Lower lobe of right lung (tissue), 2 donors: ENCODE data around the gene FSTL4. TPM values are rescaled to one million over a fixed set of nuclear protein-coding genes. Genes with fewer than 3 reads are reported as not detected.

Source experiments
- ATAC-seq, 2 donors: fragments of 200-7000 bp; cut with Tn5 transposase; one replicate each; pipeline ENCODE4 v1.9.1; 2020 to 2022; ENCODE audit warnings: mild to moderate bottlenecking in 2 of 2, moderate library complexity in 2 of 2
- DNase-seq: peaks from one replicate; pipeline ENCODE4 v3.0.0-alpha.2; 2020
- H3K27ac ChIP-seq: fragments of 200-600 bp; one replicate; pipeline ENCODE4 v1.8.0; 2022
- H3K27me3 ChIP-seq: fragments of 200-600 bp; one replicate; pipeline ENCODE4 v1.8.0; 2022; ENCODE audit warnings: low read depth
- H3K36me3 ChIP-seq: fragments of 200-600 bp; one replicate; pipeline ENCODE4 v1.8.0; 2022; ENCODE audit warnings: mild to moderate bottlenecking
- H3K4me1 ChIP-seq: fragments of 200-600 bp; one replicate; pipeline ENCODE4 v1.8.0; 2022
- H3K4me3 ChIP-seq: fragments of 200-600 bp; one replicate; pipeline ENCODE4 v1.8.0; 2022; ENCODE audit warnings: mild to moderate bottlenecking
- H3K9me3 ChIP-seq: fragments of 200-600 bp; one replicate; pipeline ENCODE4 v1.8.0; 2022
- CTCF ChIP-seq: fragments of 200-600 bp; IDR thresholded peaks from one replicate; pipeline ENCODE4 v1.8.0; 2022; ENCODE audit warnings: antibody characterized with exemption, mild to moderate bottlenecking
- intact Hi-C: fragments of 100-400 bp; cut with DNase I; formaldehyde crosslinking; loops from one replicate; pipeline ENCODE4 v1.11.0; 2022
- total RNA-seq: library from RNA; stranded (reverse); fragmentation: NEBNext Ultra II Directional; extraction: Animal tissue kit (Norgen Biotek cat#: 25700); gene quantifications from one replicate; pipeline ENCODE4 v1.2.1, GENCODE V29; 2021
- donor health status: DM: no; HTN: yes; CAD: no; lungs with severe emphysema.

FSTL4 gene
- total RNA-seq, 1 donor from 2014 or later = 1.9 TPM

GRCh38 chr5:133440467-133441115 lies 171.8 kb downstream of the FSTL4 start:
- Histone ChIP-seq H3K36me3 (no peaks in the 10 kb centered on the region), H3K27ac (no peak overlapping the region), H3K4me3 (no peak overlapping the region), H3K9me3 (no peaks in the 10 kb centered on the region), H3K27me3 (no peaks in the 10 kb centered on the region), H3K4me1 (no peaks in the 10 kb centered on the region)
- DNase-seq = no peak
- no peak for ATAC-seq
- intact Hi-C loops = no loop called here
- no peak for TF ChIP-seq CTCF

- Histone ChIP-seq H3K27ac (no peak overlapping the region), H3K4me1 (no peaks in the 10 kb centered on the region), H3K4me3 (no peak overlapping the region), H3K9me3 (no peaks in the 10 kb centered on the region), H3K27me3 (no peaks in the 10 kb centered on the region), H3K36me3 (no peaks in the 10 kb centered on the region)
- DNase-seq (no peak), ATAC-seq (no peak)
- intact Hi-C loops = no loop called here
- no peak for TF ChIP-seq CTCF
Observed at GRCh38 chr5:133439859-133440258, 172.5 kb downstream of the FSTL4 start.

GRCh38 chr5:133438487-133438886 lies 173.9 kb downstream of the FSTL4 start:
- intact Hi-C loops = no loop called here
- no peaks in the 10 kb centered on the region for H3K36me3 ChIP-seq
- H3K27ac ChIP-seq = no peak overlapping the region
- no peaks in the 10 kb centered on the region for H3K4me1 ChIP-seq
- H3K4me3 ChIP-seq = no peak overlapping the region
- TF ChIP-seq CTCF = no peak
- no peak for DNase-seq
- H3K9me3 ChIP-seq = no peaks in the 10 kb centered on the region
- H3K27me3 ChIP-seq = no peaks in the 10 kb centered on the region
- ATAC-seq = no peak

GRCh38 chr5:133434336-133434735 lies 178.0 kb downstream of the FSTL4 start:
- intact Hi-C loops = no loop called here
- DNase-seq (no peak), ATAC-seq (no peak)
- no peaks in the 10 kb centered on the region for H3K9me3 ChIP-seq
- no peak overlapping the region for H3K4me3 ChIP-seq
- no peak overlapping the region for H3K27ac ChIP-seq
- H3K27me3 ChIP-seq = no peaks in the 10 kb centered on the region
- H3K36me3 ChIP-seq = no peaks in the 10 kb centered on the region
- no peaks in the 10 kb centered on the region for H3K4me1 ChIP-seq
- TF ChIP-seq CTCF = no peak

- intact Hi-C loops = no loop called here
- ATAC-seq (no peak), DNase-seq (no peak)
- Histone ChIP-seq H3K27me3 (no peaks in the 10 kb centered on the region), H3K4me3 (no peak overlapping the region), H3K36me3 (no peaks in the 10 kb centered on the region), H3K9me3 (no peaks in the 10 kb centered on the region), H3K4me1 (no peaks in the 10 kb centered on the region), H3K27ac (no peak overlapping the region)
- TF ChIP-seq CTCF = no peak
Observed at GRCh38 chr5:133433641-133434040, 178.7 kb downstream of the FSTL4 start.
